ENCODE measurements around the gene SYTL3. TPM values are rescaled to one million over a fixed set of nuclear protein-coding genes. Genes with fewer than 3 reads are reported as not detected.

SYTL3 gene
- total RNA-seq, 2 experiments from 2014 or later = 181 to 186 TPM

DNA sequence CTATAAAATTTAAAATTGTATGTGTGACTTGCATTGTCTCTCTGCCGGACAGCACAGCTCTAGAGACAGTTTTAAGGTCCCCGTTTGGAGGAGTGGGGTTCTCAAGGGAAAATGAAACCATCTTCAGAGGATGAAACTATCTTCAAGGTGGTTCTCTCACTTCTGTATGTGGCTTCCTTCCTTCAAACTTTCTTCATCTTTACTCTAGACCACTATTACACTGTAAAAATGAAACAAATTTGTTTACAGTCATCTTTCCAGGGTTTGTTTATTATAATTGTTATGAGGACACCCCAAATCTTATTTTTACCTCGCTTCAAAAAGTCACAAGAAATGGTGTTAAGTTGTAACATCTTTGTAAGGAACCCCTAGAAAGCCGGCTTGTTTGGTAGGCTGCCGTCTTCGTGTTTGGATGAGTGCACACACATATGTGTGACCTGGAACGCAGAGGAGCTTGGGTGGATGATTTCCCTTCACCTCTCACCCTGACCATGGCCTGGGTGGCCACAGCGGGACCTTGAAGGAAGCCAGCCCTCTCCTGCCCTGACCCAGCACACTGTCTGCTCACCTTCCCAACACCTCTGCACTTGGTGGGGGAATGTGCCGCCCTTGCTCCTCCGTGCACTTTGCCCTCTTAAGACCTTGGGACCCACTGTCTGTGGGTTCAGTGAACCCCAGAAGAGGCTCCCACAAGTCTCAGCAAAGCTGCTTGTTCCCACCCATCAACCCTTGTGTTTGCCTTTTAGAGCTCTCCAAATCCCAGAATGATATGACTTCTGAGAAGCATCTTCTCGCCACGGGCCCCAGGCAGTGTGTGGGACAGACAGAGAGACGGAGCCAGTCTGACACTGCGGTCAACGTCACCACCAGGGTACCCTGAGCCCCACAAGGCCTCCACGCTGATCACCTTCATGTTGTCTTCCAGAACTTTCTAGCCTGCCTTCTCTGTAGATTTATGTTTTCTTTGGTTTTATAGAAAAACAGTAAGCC is 67.8 kb downstream of the SYTL3 start:
- intact Hi-C loops (cut with micrococcal nuclease) = no loop called here
- Mint-ChIP-seq H3K4me3 (no peak overlapping the region), H3K27ac (peak overlapping the region; percentile 24), H3K4me1 (ENCODE audit: low read depth) (peaks cover 55% of the 10 kb centered on the region), H3K9me3 (no peaks in the 10 kb centered on the region), H3K27me3 (no peaks in the 10 kb centered on the region), H3K36me3 (peaks cover 69% of the 10 kb centered on the region)
- DNase-seq = no peak
- ChIA-PET CTCF (interaction anchor here (0.8 to 2.1 kb wide), 8 partner anchors 13 to 417 kb away, joined by 3 to 10 read pairs (median 3); no protein-coding TSS in a partner anchor), POLR2A (no interaction called here)

DNA sequence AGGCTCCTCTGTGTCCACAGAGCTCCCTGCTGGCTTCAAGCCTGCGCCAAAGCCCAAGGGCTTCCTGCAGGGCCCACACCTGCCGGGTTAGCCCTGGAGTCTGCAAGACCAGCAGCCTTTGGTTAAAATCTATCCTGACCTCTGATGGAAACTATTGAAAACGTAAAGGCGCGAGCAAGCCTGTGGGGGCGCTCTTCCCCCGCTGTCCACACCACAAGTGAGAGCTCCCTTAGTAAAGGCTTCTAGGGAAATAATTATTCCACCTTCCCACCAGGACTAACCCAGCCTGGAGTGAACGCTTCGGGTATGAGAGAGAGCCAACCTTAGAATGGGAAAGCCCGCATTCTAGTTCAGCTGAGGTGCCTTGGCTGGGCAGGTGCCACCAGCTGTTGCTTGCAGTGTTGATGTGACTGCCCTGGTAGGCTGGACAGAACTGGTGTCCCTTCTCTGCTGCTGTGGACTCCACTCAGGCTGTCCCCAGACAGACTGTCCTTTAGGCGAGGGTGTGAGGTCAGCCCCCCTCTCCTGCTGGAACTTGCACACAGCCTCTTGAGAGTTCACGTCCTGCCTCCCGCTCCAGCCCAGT is 68.7 kb downstream of the SYTL3 start:
- DNase-seq = no peak
- Mint-ChIP-seq H3K36me3 (peaks cover 67% of the 10 kb centered on the region), H3K9me3 (no peaks in the 10 kb centered on the region), H3K27me3 (no peaks in the 10 kb centered on the region), H3K4me3 (no peak overlapping the region), H3K27ac (no peak overlapping the region), H3K4me1 (ENCODE audit: low read depth) (peaks cover 55% of the 10 kb centered on the region)
- ChIA-PET CTCF (interaction anchor here (0.9 to 2.1 kb wide), 8 partner anchors 11 to 416 kb away, joined by 3 to 10 read pairs (median 3); no protein-coding TSS in a partner anchor), POLR2A (no interaction called here)
- intact Hi-C loops (cut with micrococcal nuclease) = no loop called here

DNA sequence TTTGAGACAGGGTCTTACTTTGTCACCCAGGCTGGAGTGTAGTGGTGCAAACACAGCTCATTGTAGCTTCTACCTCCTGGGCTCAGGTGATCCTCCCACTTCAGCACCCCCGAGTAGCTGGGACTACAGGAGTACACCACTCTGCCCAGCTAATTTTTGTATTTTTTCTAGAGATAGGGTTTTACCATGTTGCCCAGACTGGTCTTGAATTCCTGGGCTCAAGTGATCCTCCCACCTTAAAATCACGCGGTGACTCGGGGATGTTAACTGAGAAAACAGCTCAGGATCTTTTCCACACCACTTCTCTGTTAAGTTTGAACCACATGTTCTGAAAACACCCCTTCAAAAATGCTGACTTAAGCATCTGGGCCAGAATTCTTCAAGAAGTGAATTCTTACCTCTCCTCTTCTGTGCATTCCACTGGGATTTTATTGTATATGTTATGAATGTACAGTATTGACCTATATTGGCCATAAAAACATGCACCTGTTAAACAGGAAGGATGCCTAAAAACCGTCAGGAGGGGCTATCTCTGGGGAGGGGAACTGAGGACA is 72.4 kb downstream of the SYTL3 start:
- intact Hi-C loops (cut with micrococcal nuclease) = loop anchor here (5.0 kb wide), 2 partner anchors 45 to 250 kb away; no protein-coding TSS in a partner anchor
- Mint-ChIP-seq H3K9me3 (no peaks in the 10 kb centered on the region), H3K4me1 (ENCODE audit: low read depth) (peaks cover 37% of the 10 kb centered on the region), H3K27me3 (no peaks in the 10 kb centered on the region), H3K36me3 (peaks cover 67% of the 10 kb centered on the region), H3K27ac (no peak overlapping the region), H3K4me3 (no peak overlapping the region)
- POLR2A ChIA-PET = no interaction called here
- CTCF ChIA-PET = no interaction called here
- DNase-seq = no peak

DNA sequence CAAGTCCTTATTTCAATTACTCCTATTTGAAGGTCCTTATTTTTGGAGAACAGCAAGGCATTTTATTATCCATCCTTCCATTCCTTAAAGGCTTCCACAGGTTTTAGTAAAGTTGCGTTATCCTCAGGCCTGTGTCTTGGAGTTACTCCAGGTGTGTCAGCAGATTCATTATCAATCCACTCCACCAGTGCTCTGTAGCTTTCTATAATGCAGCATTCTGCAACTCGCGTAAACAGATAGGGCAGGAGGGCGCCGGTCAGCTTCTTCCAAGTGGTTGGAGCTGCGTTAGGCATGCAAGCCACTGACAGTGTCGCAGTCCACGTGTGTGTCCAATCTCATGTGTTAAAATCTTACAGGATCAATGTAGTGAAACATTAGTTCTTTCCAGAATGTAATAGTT is 75.8 kb downstream of the SYTL3 start:
- no peaks in the 10 kb centered on the region for H3K9me3 Mint-ChIP-seq
- CTCF ChIA-PET = no interaction called here
- no peak for DNase-seq
- H3K27me3 Mint-ChIP-seq = no peaks in the 10 kb centered on the region
- H3K4me1 Mint-ChIP-seq (ENCODE audit: low read depth) = peaks cover 8% of the 10 kb centered on the region
- POLR2A ChIA-PET = no interaction called here
- H3K36me3 Mint-ChIP-seq = peaks cover 68% of the 10 kb centered on the region
- H3K27ac Mint-ChIP-seq = no peak overlapping the region
- H3K4me3 Mint-ChIP-seq = no peak overlapping the region
- intact Hi-C loops (cut with micrococcal nuclease) = no loop called here

DNA sequence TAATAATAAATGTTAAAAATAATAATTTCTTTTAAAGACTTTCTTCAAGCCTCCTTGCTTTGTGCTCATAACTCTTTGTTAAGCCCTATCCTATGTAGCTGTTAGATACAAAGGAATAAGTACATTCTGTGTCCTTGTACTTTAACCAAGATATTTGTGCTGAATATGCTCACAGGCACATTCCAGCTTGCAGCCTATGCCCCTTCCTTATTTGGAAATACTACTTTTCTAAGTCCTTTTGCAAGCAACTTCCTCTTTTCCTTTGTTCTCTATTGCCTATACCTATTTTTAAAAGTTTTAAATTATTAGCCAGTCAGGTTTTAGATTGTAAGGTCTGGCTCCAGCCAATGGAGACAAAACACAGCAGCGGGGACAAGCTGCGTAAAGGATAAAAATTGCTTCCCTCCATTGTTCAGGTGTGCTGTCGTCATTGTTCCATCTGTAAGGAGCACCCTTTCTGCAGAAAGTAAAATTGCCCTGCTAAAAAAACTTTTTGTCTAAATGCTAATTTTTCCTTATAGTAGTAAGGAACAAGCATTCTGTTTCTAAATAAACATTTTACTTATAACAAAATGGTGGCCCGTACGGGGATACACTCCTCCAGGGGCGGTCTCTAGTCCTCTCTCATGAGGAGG is 80.2 kb downstream of the SYTL3 start:
- no peaks in the 10 kb centered on the region for H3K27me3 Mint-ChIP-seq
- H3K4me1 Mint-ChIP-seq (ENCODE audit: low read depth) = no peaks in the 10 kb centered on the region
- no peak overlapping the region for H3K27ac Mint-ChIP-seq
- H3K36me3 Mint-ChIP-seq = peaks cover 76% of the 10 kb centered on the region
- ChIA-PET CTCF (interaction anchor here (1.7 kb wide), 1 partner anchor 42 kb away, joined by 3 read pairs; no protein-coding TSS in a partner anchor), POLR2A (no interaction called here)
- DNase-seq = no peak
- intact Hi-C loops (cut with micrococcal nuclease) = no loop called here
- no peak overlapping the region for H3K4me3 Mint-ChIP-seq
- peaks cover 11% of the 10 kb centered on the region for H3K9me3 Mint-ChIP-seq

DNA sequence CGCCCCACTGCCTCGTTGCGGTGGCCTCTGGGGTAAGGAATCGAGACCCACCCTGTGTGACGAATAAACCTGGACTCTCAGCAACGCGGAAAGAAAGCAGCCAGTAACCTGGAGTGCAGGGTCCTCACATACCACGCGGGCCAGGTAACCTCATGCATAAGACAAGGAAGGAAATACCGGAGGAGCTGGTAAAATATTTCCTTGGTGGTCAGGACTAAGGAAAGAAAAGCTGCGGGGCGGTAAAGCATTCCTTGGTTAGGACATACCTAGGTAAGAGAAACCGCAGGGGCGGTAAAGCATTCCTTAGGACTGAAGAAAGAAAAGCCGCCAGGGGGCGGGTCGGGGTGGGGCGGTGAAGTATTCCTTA is 80.7 kb downstream of the SYTL3 start:
- Mint-ChIP-seq H3K36me3 (peaks cover 74% of the 10 kb centered on the region), H3K4me3 (no peak overlapping the region), H3K4me1 (ENCODE audit: low read depth) (no peaks in the 10 kb centered on the region), H3K27ac (no peak overlapping the region), H3K27me3 (no peaks in the 10 kb centered on the region), H3K9me3 (peaks cover 11% of the 10 kb centered on the region)
- POLR2A ChIA-PET = no interaction called here
- no peak for DNase-seq
- CTCF ChIA-PET = interaction anchor here (1.7 kb wide), 1 partner anchor 41 kb away, joined by 3 read pairs; no protein-coding TSS in a partner anchor
- intact Hi-C loops (cut with micrococcal nuclease) = no loop called here

DNA sequence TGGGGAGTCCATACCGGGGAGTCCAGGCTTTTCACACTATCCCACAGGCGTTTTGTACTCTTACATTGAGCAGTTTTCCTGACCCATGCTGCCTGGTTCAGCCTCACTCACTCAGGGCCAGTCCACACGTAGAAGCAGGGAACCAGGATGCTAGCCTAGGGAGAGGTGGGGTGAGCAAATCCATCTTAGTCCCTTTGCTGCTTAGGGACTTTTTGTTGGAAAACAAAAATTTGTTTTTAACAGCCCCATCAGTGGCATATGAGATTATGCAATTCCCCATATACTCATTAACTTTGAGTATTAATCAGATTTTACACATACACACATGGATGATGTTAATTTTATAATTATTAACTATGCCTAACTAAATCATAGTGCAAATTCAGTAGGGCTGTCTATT is 85.2 kb downstream of the SYTL3 start:
- Mint-ChIP-seq H3K36me3 (peaks cover 82% of the 10 kb centered on the region), H3K27ac (no peak overlapping the region), H3K4me1 (ENCODE audit: low read depth) (no peaks in the 10 kb centered on the region), H3K4me3 (no peak overlapping the region), H3K9me3 (peaks cover 24% of the 10 kb centered on the region), H3K27me3 (no peaks in the 10 kb centered on the region)
- POLR2A ChIA-PET = no interaction called here
- no peak for DNase-seq
- intact Hi-C loops (cut with micrococcal nuclease) = no loop called here
- CTCF ChIA-PET = no interaction called here

DNA sequence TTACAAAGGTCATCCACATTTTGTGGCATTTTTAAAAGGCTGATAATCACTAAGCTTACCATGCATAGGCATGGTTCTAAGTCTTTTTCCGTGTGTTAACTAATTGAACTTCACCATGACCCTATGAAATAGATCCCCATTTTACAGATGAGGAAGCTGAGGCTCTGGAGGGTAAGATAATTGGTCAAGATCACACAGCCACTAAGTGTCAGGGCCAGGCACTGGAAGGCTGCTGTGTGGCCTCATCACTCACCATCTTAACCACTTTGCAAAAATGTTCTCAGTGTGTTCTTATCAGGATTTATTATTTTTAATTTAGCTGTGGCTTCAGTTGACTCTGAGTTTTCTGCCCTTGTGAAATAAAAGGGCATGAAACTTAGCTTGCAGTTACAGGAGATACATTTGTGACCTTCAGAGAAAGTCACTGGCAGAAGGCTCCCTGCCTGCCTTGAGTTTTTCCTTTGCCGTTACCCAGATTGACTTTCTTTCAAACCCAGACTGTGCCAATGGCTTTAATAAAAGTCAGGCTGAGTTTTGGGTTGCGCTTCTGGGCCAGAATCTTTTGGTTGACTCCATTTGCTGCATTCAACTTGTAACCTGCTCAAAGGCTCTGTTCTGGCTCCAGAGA is 87.3 kb downstream of the SYTL3 start:
- Mint-ChIP-seq H3K36me3 (peaks cover 77% of the 10 kb centered on the region), H3K27me3 (no peaks in the 10 kb centered on the region), H3K27ac (no peak overlapping the region), H3K4me1 (ENCODE audit: low read depth) (no peaks in the 10 kb centered on the region), H3K4me3 (no peak overlapping the region), H3K9me3 (peaks cover 24% of the 10 kb centered on the region)
- no peak for DNase-seq
- ChIA-PET POLR2A (interaction anchor here (0.6 kb wide), 1 partner anchor 44 kb away, joined by 3 read pairs; no protein-coding TSS in a partner anchor), CTCF (interaction anchor here (0.7 to 1.0 kb wide), 3 partner anchors 9 to 46 kb away, joined by 3 to 6 read pairs (median 3); no protein-coding TSS in a partner anchor)
- intact Hi-C loops (cut with micrococcal nuclease) = no loop called here

DNA sequence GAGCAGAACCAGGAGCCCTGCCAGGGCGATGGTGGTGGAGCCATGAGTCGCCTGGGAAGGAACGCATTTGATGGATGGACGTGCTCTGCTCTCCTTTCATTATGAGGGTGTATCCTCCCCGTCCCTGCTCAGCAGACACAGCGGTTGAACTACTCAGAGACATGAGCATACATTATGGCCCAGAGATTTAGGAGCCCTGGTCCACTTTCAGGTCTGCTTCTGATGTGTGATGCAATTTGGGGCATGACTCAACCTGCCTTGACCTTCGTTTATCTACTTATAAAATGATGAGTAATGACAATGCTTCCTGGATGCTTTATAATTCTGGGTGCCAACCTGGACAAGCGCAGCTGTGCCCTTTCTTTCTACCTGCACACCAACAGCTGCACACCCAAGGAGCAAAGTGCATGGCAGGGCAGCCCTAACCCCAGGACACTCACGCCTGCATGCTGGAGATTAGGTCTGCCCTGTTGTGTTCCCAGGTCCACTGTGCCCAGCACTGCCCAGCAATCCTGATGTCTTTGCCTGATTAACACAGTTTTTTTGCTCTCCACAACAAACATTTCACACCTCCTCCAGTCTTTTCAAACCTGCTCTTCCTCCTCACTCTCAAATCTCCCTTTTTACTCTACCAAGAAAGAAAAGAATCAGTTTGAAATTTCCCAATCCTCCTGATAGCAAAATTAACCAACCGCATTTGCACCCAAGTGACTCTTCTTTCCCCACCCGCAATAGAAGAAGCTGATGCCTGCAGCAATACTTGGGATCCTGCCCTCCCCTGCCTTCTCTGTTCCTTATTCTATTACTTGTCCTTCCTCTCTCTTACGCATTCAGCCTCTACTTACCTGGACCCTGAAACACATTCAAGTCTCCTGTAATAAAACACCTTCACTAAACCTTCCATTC is 88.1 kb downstream of the SYTL3 start:
- DNase-seq = no peak
- CTCF ChIA-PET = no interaction called here
- H3K4me1 Mint-ChIP-seq (ENCODE audit: low read depth) = no peaks in the 10 kb centered on the region
- no peak overlapping the region for H3K4me3 Mint-ChIP-seq
- no peak overlapping the region for H3K27ac Mint-ChIP-seq
- peaks cover 74% of the 10 kb centered on the region for H3K36me3 Mint-ChIP-seq
- peaks cover 18% of the 10 kb centered on the region for H3K9me3 Mint-ChIP-seq
- intact Hi-C loops (cut with micrococcal nuclease) = no loop called here
- POLR2A ChIA-PET = no interaction called here
- no peaks in the 10 kb centered on the region for H3K27me3 Mint-ChIP-seq

DNA sequence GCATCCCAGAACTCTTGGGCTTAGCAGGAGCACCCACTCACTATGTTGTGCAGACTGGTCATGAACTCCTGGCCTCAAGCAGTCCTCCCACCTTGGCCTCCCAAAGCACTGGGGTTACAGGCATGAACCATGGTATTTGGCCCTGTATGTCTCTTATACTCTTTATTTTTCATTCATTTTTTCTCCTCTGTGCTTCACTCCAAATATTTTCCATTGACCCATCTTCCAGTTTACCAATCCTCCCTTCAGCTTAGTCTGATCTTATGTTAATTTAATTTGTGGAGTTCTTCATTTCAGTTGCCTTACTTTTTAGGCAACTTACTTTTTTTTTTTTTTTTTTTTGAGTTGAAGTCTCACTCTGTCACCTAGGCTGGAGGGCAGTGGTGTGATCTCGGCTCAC is 89.8 kb downstream of the SYTL3 start:
- intact Hi-C loops (cut with micrococcal nuclease) = no loop called here
- H3K4me3 Mint-ChIP-seq = no peak overlapping the region
- CTCF ChIA-PET = no interaction called here
- POLR2A ChIA-PET = no interaction called here
- H3K4me1 Mint-ChIP-seq (ENCODE audit: low read depth) = no peaks in the 10 kb centered on the region
- H3K27ac Mint-ChIP-seq = no peak overlapping the region
- H3K27me3 Mint-ChIP-seq = no peaks in the 10 kb centered on the region
- H3K36me3 Mint-ChIP-seq = peaks cover 70% of the 10 kb centered on the region
- H3K9me3 Mint-ChIP-seq = peaks cover 13% of the 10 kb centered on the region
- no peak for DNase-seq

DNA sequence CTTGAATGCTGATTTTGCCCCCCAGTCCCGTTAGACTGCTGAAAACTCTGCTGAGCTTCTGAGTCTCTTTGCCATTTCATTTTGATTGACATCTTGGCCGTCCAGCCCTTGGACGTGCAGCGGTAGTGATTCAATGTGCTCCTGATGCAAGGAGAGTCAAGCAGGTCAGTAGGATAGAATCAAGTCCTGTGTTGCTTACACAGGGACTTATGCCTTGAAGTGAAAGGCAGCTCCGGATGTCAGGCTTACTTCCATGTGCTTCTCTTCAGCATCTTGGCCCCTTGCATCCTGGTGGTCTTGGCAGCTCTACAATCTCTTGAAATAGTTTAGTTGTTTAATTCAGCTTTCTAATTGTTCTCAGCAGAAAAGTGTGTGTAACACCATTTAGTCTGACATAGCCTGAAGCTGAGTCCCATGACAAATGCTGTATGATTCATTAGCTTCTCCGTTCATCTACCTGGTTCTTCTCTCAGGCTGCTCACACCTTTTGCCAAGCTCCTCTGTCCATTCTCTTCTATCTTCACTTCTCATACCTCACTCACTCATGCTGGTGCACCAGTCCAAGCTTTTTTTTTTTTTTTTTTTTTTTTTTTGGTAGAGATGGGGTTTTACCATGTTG is 93.3 kb downstream of the SYTL3 start:
- Mint-ChIP-seq H3K27me3 (no peaks in the 10 kb centered on the region), H3K4me3 (no peak overlapping the region), H3K4me1 (ENCODE audit: low read depth) (no peaks in the 10 kb centered on the region), H3K9me3 (peaks cover 10% of the 10 kb centered on the region), H3K36me3 (peaks cover 65% of the 10 kb centered on the region), H3K27ac (no peak overlapping the region)
- intact Hi-C loops (cut with micrococcal nuclease) = no loop called here
- ChIA-PET POLR2A (no interaction called here), CTCF (no interaction called here)
- DNase-seq = no peak

All from activated CD4-positive, alpha-beta memory T cell treated with anti-CD3 and anti-CD28 coated beads for 36 hours (primary cell).